ENCODE results near the gene SDR42E2.
"Not testable (repeated sequence)": the region's sequence is repeated elsewhere in the genome, so short reads cannot be mapped to it uniquely, and the experiment has no call there.

SDR42E2 gene

GRCh38 chr16:22139008-22139407 lies 23.3 kb upstream of the SDR42E2 start:
- Histone ChIP-seq H3K4me1 (no peaks in the 10 kb centered on the region; the same call in 1 of the 2 replicates), H3K4me3 (no peak overlapping the region), H3K9me3 (no peaks in the 10 kb centered on the region), H3K36me3 (replicated peaks) (no peaks in the 10 kb centered on the region), H3K27me3 (ENCODE audit: low read depth) (peaks cover 11% of the 10 kb centered on the region)
- in situ Hi-C loops (cut with MboI; ENCODE audit: low sequenced_read_pairs): no loop called here
- no peak for DNase-seq (ENCODE audit: low spot score in 2 of 2)

GRCh38 chr16:22139732-22140131 lies 22.6 kb upstream of the SDR42E2 start:
- in situ Hi-C loops (cut with MboI; ENCODE audit: low sequenced_read_pairs): no loop called here

GRCh38 chr16:22141767-22142166 lies 20.5 kb upstream of the SDR42E2 start:
- Histone ChIP-seq H3K9me3 (no peaks in the 10 kb centered on the region), H3K4me3 (no peak overlapping the region), H3K27me3 (ENCODE audit: low read depth) (peaks cover 7% of the 10 kb centered on the region), H3K36me3 (replicated peaks) (no peaks in the 10 kb centered on the region), H3K4me1 (no peaks in the 10 kb centered on the region; the same call in 1 of the 2 replicates)
- in situ Hi-C loops (cut with MboI; ENCODE audit: low sequenced_read_pairs): no loop called here
- peak in 1 of 2 experiments; percentile 41 for DNase-seq (ENCODE audit: low spot score in 2 of 2)

More at GRCh38 chr16:22139732-22140131, 22.6 kb upstream of the SDR42E2 start:
- no peaks in the 10 kb centered on the region for H3K9me3 ChIP-seq
- peaks cover 11% of the 10 kb centered on the region for H3K27me3 ChIP-seq (ENCODE audit: low read depth)
- H3K36me3 ChIP-seq (replicated peaks): no peaks in the 10 kb centered on the region
- no peak overlapping the region for H3K4me3 ChIP-seq
- H3K4me1 ChIP-seq: no peaks in the 10 kb centered on the region; the same call in 1 of the 2 replicates
- DNase-seq (ENCODE audit: low spot score in 2 of 2): no peak

GRCh38 chr16:22144520-22144919 lies 17.8 kb upstream of the SDR42E2 start:
- no peak overlapping the region for H3K4me3 ChIP-seq
- H3K4me1 ChIP-seq: no peaks in the 10 kb centered on the region
- H3K36me3 ChIP-seq (replicated peaks): no peaks in the 10 kb centered on the region
- no peaks in the 10 kb centered on the region; the same call in 1 of the 2 replicates for H3K27me3 ChIP-seq (ENCODE audit: low read depth)
- in situ Hi-C loops (cut with MboI; ENCODE audit: low sequenced_read_pairs): no loop called here
- H3K9me3 ChIP-seq: no peaks in the 10 kb centered on the region
- DNase-seq (ENCODE audit: low spot score in 2 of 2): no peak

GRCh38 chr16:22147853-22148252 lies 14.5 kb upstream of the SDR42E2 start:
- no peaks in the 10 kb centered on the region; the same call in 1 of the 2 replicates for H3K27me3 ChIP-seq (ENCODE audit: low read depth)
- no peak for DNase-seq (ENCODE audit: low spot score in 2 of 2)
- in situ Hi-C loops (cut with MboI; ENCODE audit: low sequenced_read_pairs): no loop called here

GRCh38 chr16:22151246-22151998 lies 10.9 kb upstream of the SDR42E2 start:
- H3K36me3 ChIP-seq (replicated peaks): no peaks in the 10 kb centered on the region
- in situ Hi-C loops (cut with MboI; ENCODE audit: low sequenced_read_pairs): no loop called here
- H3K4me1 ChIP-seq: no peaks in the 10 kb centered on the region
- no peaks in the 10 kb centered on the region for H3K9me3 ChIP-seq
- H3K27me3 ChIP-seq (ENCODE audit: low read depth): peaks cover 6% of the 10 kb centered on the region; the same call in 1 of the 2 replicates
- no peak for DNase-seq (ENCODE audit: low spot score in 2 of 2)
- no peak overlapping the region for H3K4me3 ChIP-seq

More at GRCh38 chr16:22147853-22148252, 14.5 kb upstream of the SDR42E2 start:
- H3K4me3 ChIP-seq: no peak overlapping the region
- no peaks in the 10 kb centered on the region for H3K36me3 ChIP-seq (replicated peaks)
- no peaks in the 10 kb centered on the region for H3K9me3 ChIP-seq
- H3K4me1 ChIP-seq: no peaks in the 10 kb centered on the region

GRCh38 chr16:22152316-22152715 lies 10.0 kb upstream of the SDR42E2 start:
- in situ Hi-C loops (cut with MboI; ENCODE audit: low sequenced_read_pairs): no loop called here
- Histone ChIP-seq H3K4me1 (no peaks in the 10 kb centered on the region), H3K4me3 (no peak overlapping the region)

GRCh38 chr16:22153078-22153477 lies 9.2 kb upstream of the SDR42E2 start:
- H3K27me3 ChIP-seq (ENCODE audit: low read depth); H3K9me3 ChIP-seq; DNase-seq (ENCODE audit: low spot score in 2 of 2); H3K36me3 ChIP-seq (replicated peaks); H3K4me1 ChIP-seq; in situ Hi-C loops (cut with MboI; ENCODE audit: low sequenced_read_pairs); H3K4me3 ChIP-seq: not testable (repeated sequence)

More at GRCh38 chr16:22152316-22152715, 10.0 kb upstream of the SDR42E2 start:
- H3K27me3 ChIP-seq (ENCODE audit: low read depth): peaks cover 8% of the 10 kb centered on the region; the same call in 1 of the 2 replicates
- H3K9me3 ChIP-seq: no peaks in the 10 kb centered on the region
- no peaks in the 10 kb centered on the region for H3K36me3 ChIP-seq (replicated peaks)
- no peak for DNase-seq (ENCODE audit: low spot score in 2 of 2)

- Histone ChIP-seq H3K4me3 (no peak overlapping the region), H3K4me1 (no peaks in the 10 kb centered on the region), H3K36me3 (replicated peaks) (no peaks in the 10 kb centered on the region), H3K9me3 (no peaks in the 10 kb centered on the region), H3K27me3 (ENCODE audit: low read depth) (peaks cover 8% of the 10 kb centered on the region)
- in situ Hi-C loops (cut with MboI; ENCODE audit: low sequenced_read_pairs): no loop called here
- DNase-seq (ENCODE audit: low spot score in 2 of 2): no peak
Measured at GRCh38 chr16:22161401-22161800, 905 bp upstream of the SDR42E2 start.

- Histone ChIP-seq H3K36me3 (replicated peaks) (no peaks in the 10 kb centered on the region), H3K27me3 (ENCODE audit: low read depth) (peaks cover 6% of the 10 kb centered on the region), H3K4me3 (no peak overlapping the region), H3K9me3 (no peaks in the 10 kb centered on the region), H3K4me1 (no peaks in the 10 kb centered on the region)
- DNase-seq (ENCODE audit: low spot score in 2 of 2): no peak
- in situ Hi-C loops (cut with MboI; ENCODE audit: low sequenced_read_pairs): no loop called here
Measured at GRCh38 chr16:22162656-22163009, 327 bp downstream of the SDR42E2 start.

GRCh38 chr16:22163806-22164205 lies 1.5 kb downstream of the SDR42E2 start:
- Histone ChIP-seq H3K27me3 (ENCODE audit: low read depth) (peaks cover 6% of the 10 kb centered on the region), H3K9me3 (no peaks in the 10 kb centered on the region), H3K4me1 (no peaks in the 10 kb centered on the region), H3K36me3 (replicated peaks) (no peaks in the 10 kb centered on the region), H3K4me3 (no peak overlapping the region)
- no peak for DNase-seq (ENCODE audit: low spot score in 2 of 2)
- in situ Hi-C loops (cut with MboI; ENCODE audit: low sequenced_read_pairs): no loop called here

GRCh38 chr16:22164482-22164881 lies 2.2 kb downstream of the SDR42E2 start:
- no peaks in the 10 kb centered on the region for H3K36me3 ChIP-seq (replicated peaks)
- in situ Hi-C loops (cut with MboI; ENCODE audit: low sequenced_read_pairs): no loop called here
- H3K4me3 ChIP-seq: no peak overlapping the region
- no peak for DNase-seq (ENCODE audit: low spot score in 2 of 2)
- H3K27me3 ChIP-seq (ENCODE audit: low read depth): peaks cover 6% of the 10 kb centered on the region
- no peaks in the 10 kb centered on the region for H3K9me3 ChIP-seq
- H3K4me1 ChIP-seq: no peaks in the 10 kb centered on the region

- H3K27me3 ChIP-seq (ENCODE audit: low read depth): peaks cover 6% of the 10 kb centered on the region
Measured at GRCh38 chr16:22165508-22166285, 3.4 kb downstream of the SDR42E2 start.

GRCh38 chr16:22171953-22172352 lies 9.6 kb downstream of the SDR42E2 start:
- in situ Hi-C loops (cut with MboI; ENCODE audit: low sequenced_read_pairs): no loop called here
- no peaks in the 10 kb centered on the region for H3K4me1 ChIP-seq

More at GRCh38 chr16:22165508-22166285, 3.4 kb downstream of the SDR42E2 start:
- no peak for DNase-seq (ENCODE audit: low spot score in 2 of 2)
- no peak overlapping the region for H3K4me3 ChIP-seq
- in situ Hi-C loops (cut with MboI; ENCODE audit: low sequenced_read_pairs): no loop called here
- H3K9me3 ChIP-seq: no peaks in the 10 kb centered on the region
- H3K4me1 ChIP-seq: no peaks in the 10 kb centered on the region
- no peaks in the 10 kb centered on the region for H3K36me3 ChIP-seq (replicated peaks)

More at GRCh38 chr16:22171953-22172352, 9.6 kb downstream of the SDR42E2 start:
- DNase-seq (ENCODE audit: low spot score in 2 of 2): no peak
- H3K27me3 ChIP-seq (ENCODE audit: low read depth): no peaks in the 10 kb centered on the region
- H3K9me3 ChIP-seq: no peaks in the 10 kb centered on the region
- no peak overlapping the region for H3K4me3 ChIP-seq
- no peaks in the 10 kb centered on the region for H3K36me3 ChIP-seq (replicated peaks)
